Myocyte (in vitro differentiated cells): Measurements from ENCODE around the gene ATF7IP. TPM values are rescaled to one million over a fixed set of nuclear protein-coding genes. Genes with fewer than 3 reads are reported as not detected.

Source experiments
- total RNA-seq: library from RNA; depleted of rRNA; stranded (reverse); fragments of >200 nt; gene quantifications from 2 replicates; pipeline ENCODE4 v1.2.3, GENCODE V29; 2014

The ATF7IP gene
- total RNA-seq, 1 donor from 2014 or later: 45.9 TPM

Other genes with a start within 250 kb of the ATF7IP start
- 0.19 and 0.21 TPM in 2 replicates for gene PLBD1, start 202.2 kb downstream of the ATF7IP start, total RNA-seq